ENCODE measurements around the gene PRDM16. TPM values are rescaled to one million over a fixed set of nuclear protein-coding genes. Genes with fewer than 3 reads are reported as not detected.

The PRDM16 gene
- polyA plus RNA-seq, 1 donor (not counting 4 experiments of a cell fraction or from before 2014, with no cell fraction given): 0.05 TPM

DNA sequence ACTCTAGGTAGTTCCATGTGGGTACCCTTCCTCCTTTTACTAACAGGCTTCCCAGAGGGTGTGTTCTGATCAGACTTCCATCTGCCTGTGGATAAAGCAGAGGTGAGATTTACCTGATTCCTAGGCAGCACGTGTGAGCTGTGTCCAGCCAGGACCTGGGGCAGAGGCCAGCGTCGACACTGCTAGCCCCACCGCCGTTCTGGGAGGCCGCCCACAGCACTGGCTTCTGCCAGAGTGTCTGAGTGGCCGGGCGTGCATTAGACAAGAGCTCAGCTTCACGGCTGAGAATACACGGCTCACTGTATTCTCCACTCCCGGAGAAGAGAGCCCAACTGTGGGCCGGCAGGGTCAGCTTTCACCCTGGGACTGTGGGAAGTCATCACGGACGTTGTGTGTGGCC is 82.5 kb downstream of the PRDM16 start:
- FAIRE-seq: no peak
- TF ChIP-seq EZH2 (IDR thresholded peaks at IDR 0.05; ENCODE audit: low read length): no peak
- TF ChIP-seq, protein P1, sequence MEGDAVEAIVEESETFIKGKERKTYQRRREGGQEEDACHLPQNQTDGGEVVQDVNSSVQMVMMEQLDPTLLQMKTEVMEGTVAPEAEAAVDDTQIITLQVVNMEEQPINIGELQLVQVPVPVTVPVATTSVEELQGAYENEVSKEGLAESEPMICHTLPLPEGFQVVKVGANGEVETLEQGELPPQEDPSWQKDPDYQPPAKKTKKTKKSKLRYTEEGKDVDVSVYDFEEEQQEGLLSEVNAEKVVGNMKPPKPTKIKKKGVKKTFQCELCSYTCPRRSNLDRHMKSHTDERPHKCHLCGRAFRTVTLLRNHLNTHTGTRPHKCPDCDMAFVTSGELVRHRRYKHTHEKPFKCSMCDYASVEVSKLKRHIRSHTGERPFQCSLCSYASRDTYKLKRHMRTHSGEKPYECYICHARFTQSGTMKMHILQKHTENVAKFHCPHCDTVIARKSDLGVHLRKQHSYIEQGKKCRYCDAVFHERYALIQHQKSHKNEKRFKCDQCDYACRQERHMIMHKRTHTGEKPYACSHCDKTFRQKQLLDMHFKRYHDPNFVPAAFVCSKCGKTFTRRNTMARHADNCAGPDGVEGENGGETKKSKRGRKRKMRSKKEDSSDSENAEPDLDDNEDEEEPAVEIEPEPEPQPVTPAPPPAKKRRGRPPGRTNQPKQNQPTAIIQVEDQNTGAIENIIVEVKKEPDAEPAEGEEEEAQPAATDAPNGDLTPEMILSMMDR (optimal IDR thresholded peaks at IDR 0.05 in 1 of 3, IDR thresholded peaks at IDR 0.05 in 1 of 3, conservative IDR thresholded peaks at IDR 0.05 in 1 of 3; ENCODE audit: extremely low read depth in 1 of 3, insufficient read depth in 2 of 3, low read length in 3 of 3): no peak
- dilution Hi-C loops (cut with MboI; ENCODE audit: extremely low pct_ligation_motif_present, low sequenced_read_pairs): no loop called here

DNA sequence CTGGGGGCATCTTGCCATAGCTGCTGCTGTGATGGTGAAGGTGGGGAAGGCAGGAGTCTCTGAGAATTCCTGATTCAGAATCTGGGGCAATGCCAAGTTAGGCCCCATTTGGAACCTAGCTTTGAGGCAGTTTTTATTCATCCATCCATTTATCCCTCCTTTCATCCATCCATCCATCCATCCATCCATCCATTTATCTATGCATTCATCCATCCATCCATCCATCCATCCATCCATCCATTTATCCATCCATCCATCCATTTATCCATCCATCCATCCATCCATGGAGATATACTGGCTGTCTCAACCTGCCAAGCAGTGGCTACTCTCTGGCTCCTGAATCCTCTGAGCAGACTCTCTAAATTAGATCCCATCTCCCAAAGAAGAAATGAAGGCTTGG is 83.1 kb downstream of the PRDM16 start:
- Histone ChIP-seq H3K4me3 (ENCODE audit: control insufficient read depth in 2 of 3, extremely low read depth in 1 of 3, insufficient read depth in 2 of 3, low read depth in 1 of 3, low read length in 3 of 3) (no peak overlapping the region), H3K4me2 (ENCODE audit: control insufficient read depth, extremely low read depth, insufficient read depth, low read depth, low read length) (no peak overlapping the region), H3K4me1 (ENCODE audit: control insufficient read depth, extremely low read depth, insufficient read depth, low read length) (no peaks in the 10 kb centered on the region), H3K9me1 (ENCODE audit: control insufficient read depth, extremely low read depth, insufficient read depth, low read length) (no peaks in the 10 kb centered on the region), H3K79me2 (ENCODE audit: control insufficient read depth, insufficient read depth, low read length) (no peaks in the 10 kb centered on the region), H2AFZ (ENCODE audit: control insufficient read depth, low read length) (no peak overlapping the region), H3K27ac (ENCODE audit: control insufficient read depth, insufficient read depth, low read length) (no peak overlapping the region), H4K20me1 (ENCODE audit: control insufficient read depth, extremely low read depth, insufficient read depth, low read length) (no peaks in the 10 kb centered on the region), H3K9me3 (ENCODE audit: control insufficient read depth, low read depth, low read length) (peaks cover 9% of the 10 kb centered on the region), H3K36me3 (ENCODE audit: control insufficient read depth in 2 of 2, extremely low read depth in 1 of 2, insufficient read depth in 2 of 2, low read length in 2 of 2) (no peaks in the 10 kb centered on the region), H3K9ac (ENCODE audit: control insufficient read depth, extremely low read depth, insufficient read depth, low read length) (no peak overlapping the region), H3K27me3 (ENCODE audit: control insufficient read depth, extremely low read depth, insufficient read depth, low read length) (no peaks in the 10 kb centered on the region)
- no peak for DNase-seq (ENCODE audit: low read depth, low spot score)
- dilution Hi-C loops (cut with MboI; ENCODE audit: extremely low pct_ligation_motif_present, low sequenced_read_pairs): no loop called here
- no peak for FAIRE-seq
- TF ChIP-seq, protein P1 (optimal IDR thresholded peaks at IDR 0.05 in 1 of 3, IDR thresholded peaks at IDR 0.05 in 1 of 3, conservative IDR thresholded peaks at IDR 0.05 in 1 of 3; ENCODE audit: extremely low read depth in 1 of 3, insufficient read depth in 2 of 3, low read length in 3 of 3): no peak
- TF ChIP-seq EZH2 (IDR thresholded peaks at IDR 0.05; ENCODE audit: low read length): no peak

More for the DNA sequence above, 82.5 kb downstream of the PRDM16 start:
- H3K4me3 ChIP-seq (ENCODE audit: control insufficient read depth in 2 of 3, extremely low read depth in 1 of 3, insufficient read depth in 2 of 3, low read depth in 1 of 3, low read length in 3 of 3): no peak overlapping the region
- no peak for DNase-seq (ENCODE audit: low read depth, low spot score)
- no peaks in the 10 kb centered on the region for H3K36me3 ChIP-seq (ENCODE audit: control insufficient read depth in 2 of 2, extremely low read depth in 1 of 2, insufficient read depth in 2 of 2, low read length in 2 of 2)
- no peaks in the 10 kb centered on the region for H4K20me1 ChIP-seq (ENCODE audit: control insufficient read depth, extremely low read depth, insufficient read depth, low read length)
- H3K9me3 ChIP-seq (ENCODE audit: control insufficient read depth, low read depth, low read length): peaks cover 15% of the 10 kb centered on the region
- H3K27me3 ChIP-seq (ENCODE audit: control insufficient read depth, extremely low read depth, insufficient read depth, low read length): no peaks in the 10 kb centered on the region
- no peaks in the 10 kb centered on the region for H3K4me1 ChIP-seq (ENCODE audit: control insufficient read depth, extremely low read depth, insufficient read depth, low read length)
- H3K9ac ChIP-seq (ENCODE audit: control insufficient read depth, extremely low read depth, insufficient read depth, low read length): no peak overlapping the region
- H3K79me2 ChIP-seq (ENCODE audit: control insufficient read depth, insufficient read depth, low read length): no peaks in the 10 kb centered on the region
- no peak overlapping the region for H3K4me2 ChIP-seq (ENCODE audit: control insufficient read depth, extremely low read depth, insufficient read depth, low read depth, low read length)
- H3K9me1 ChIP-seq (ENCODE audit: control insufficient read depth, extremely low read depth, insufficient read depth, low read length): no peaks in the 10 kb centered on the region
- no peak overlapping the region for H3K27ac ChIP-seq (ENCODE audit: control insufficient read depth, insufficient read depth, low read length)
- no peak overlapping the region for H2AFZ ChIP-seq (ENCODE audit: control insufficient read depth, low read length)
